K562 (cell line): ENCODE measurements around the gene PEPD.

Experiments
- EP300 ChIP-seq: IDR thresholded peaks from 2 replicates; pipeline ENCODE4 v1.6.1; 2012; ENCODE audit warnings: low read length, improper control_type of control experiment
- HDAC2 ChIP-seq: fragments of 450-650 bp; IDR thresholded peaks from 2 replicates; pipeline ENCODE4 v1.6.1; 2016; ENCODE audit warnings: mild to moderate bottlenecking
- MEF2A ChIP-seq: IDR thresholded peaks from 2 replicates; pipeline ENCODE4 v1.6.1; 2011; ENCODE audit warnings: low read depth, mild to moderate bottlenecking, low read length, moderate library complexity; ENCODE audit not compliant: control insufficient read depth
- NEUROD1 ChIP-seq: fragments of 150-350 bp; IDR thresholded peaks from 2 replicates; pipeline ENCODE4 v1.6.1; 2014; ENCODE audit warnings: borderline replicate concordance, low read length, low read depth; ENCODE audit not compliant: partially characterized antibody
- NR3C1 ChIP-seq: sonication (generic); formaldehyde crosslinking; IDR thresholded peaks from 2 replicates; pipeline ENCODE4 v1.8.1; 2022; ENCODE audit warnings: missing genetic modification reagents
- RAD21 ChIP-seq, 2 experiments: fragments of 250-450 bp in 1 of 2; fragments of 450-650 bp in 1 of 2; sonication (Bioruptor Pico) in 1 of 2; formaldehyde crosslinking in 1 of 2; IDR thresholded peaks in 1 of 2; conservative IDR thresholded peaks in 1 of 2; 2 replicates each; pipeline versions ENCODE4 v1.4.0 to v1.8.0; 2020 to 2022; ENCODE audit warnings: mild to moderate bottlenecking in 2 of 2, moderate library complexity in 1 of 2
- SIN3A ChIP-seq, 2 experiments: fragments of 150-350 bp in 1 of 2; IDR thresholded peaks; 2 replicates each; pipeline ENCODE4 v1.6.1; 2011 to 2016; ENCODE audit warnings: borderline replicate concordance in 2 of 2, low read depth in 2 of 2, low read length in 2 of 2, mild to moderate bottlenecking in 2 of 2, moderate library complexity in 2 of 2; ENCODE audit not compliant: control insufficient read depth in 1 of 2
- ZBED1 ChIP-seq: IDR thresholded peaks from 2 replicates; pipeline ENCODE4 v1.6.1; 2014
- ZFP36 ChIP-seq: fragments of 150-350 bp; IDR thresholded peaks from 2 replicates; pipeline ENCODE4 v1.6.1; 2018; ENCODE audit warnings: low read length, low read depth; ENCODE audit not compliant: partially characterized antibody
- ZSCAN29 ChIP-seq: fragments of 450-650 bp; IDR thresholded peaks from 2 replicates; pipeline ENCODE4 v1.6.1; 2017
- TF ChIP-seq, protein P1 (sequence below), 3 experiments: IDR thresholded peaks in 2 of 3; conservative IDR thresholded peaks in 1 of 3; 2 replicates each; pipeline ENCODE4 v1.5.1; 2011 to 2012; ENCODE audit warnings: low read length in 3 of 3, mild to moderate bottlenecking in 3 of 3, control low read depth in 2 of 3, improper control_type of control experiment in 1 of 3, inconsistent platforms in 1 of 3, low read depth in 1 of 3, mixed read lengths in 1 of 3, moderate library complexity in 1 of 3; ENCODE audit not compliant: insufficient read depth in 2 of 3
- TF ChIP-seq, protein P2 (sequence below), 2 experiments: fragments of 450-650 bp; formaldehyde crosslinking in 1 of 2; IDR thresholded peaks; 2 replicates each; pipeline versions ENCODE4 v1.4.0 to v1.6.1; 2014 to 2020; ENCODE audit warnings: mild to moderate bottlenecking in 2 of 2, borderline replicate concordance in 1 of 2, low read depth in 1 of 2
- TF ChIP-seq, protein P3 (sequence below): fragments of 450-650 bp; IDR thresholded peaks from 2 replicates; pipeline ENCODE4 v1.6.1; 2017; ENCODE audit warnings: mild to moderate bottlenecking, moderate library complexity

DNA sequence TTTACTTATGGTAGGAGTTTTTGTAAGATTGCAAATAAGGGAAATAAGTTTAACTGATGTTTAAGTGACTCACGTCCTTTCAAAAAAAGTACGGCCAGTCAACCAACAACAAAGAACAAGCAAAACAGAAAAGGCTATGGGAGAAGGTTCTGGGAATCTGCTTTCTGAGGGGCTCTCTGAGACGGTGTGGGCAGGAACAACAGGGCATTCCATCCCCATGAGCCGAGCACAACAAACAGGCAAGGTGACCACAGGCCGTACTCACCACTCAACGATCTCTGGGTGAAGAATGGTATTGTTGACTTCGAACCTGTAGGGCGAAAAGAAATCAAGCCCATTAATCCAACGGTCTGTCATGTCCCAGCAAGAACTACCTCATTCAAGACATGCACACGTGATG is 43.8 kb downstream of the PEPD start:
- TF ChIP-seq ZSCAN29 (no peak), HDAC2 (no peak), MEF2A (no peak), ZFP36 (no peak), NR3C1 (CRISPR knock-in tag) (no peak), EP300 (no peak), ZBED1 (no peak), RAD21 (CRISPR knock-in tag; conservative IDR thresholded peaks at IDR 0.05 in 1 of 2, IDR thresholded peaks at IDR 0.05 in 1 of 2) (no peak), SIN3A (IDR thresholded peaks at IDR 0.05; ENCODE audit: borderline replicate concordance in 2 of 2, control insufficient read depth in 1 of 2, low read depth in 2 of 2, low read length in 2 of 2) (no peak), NEUROD1 (no peak)
- TF ChIP-seq, protein P1, sequence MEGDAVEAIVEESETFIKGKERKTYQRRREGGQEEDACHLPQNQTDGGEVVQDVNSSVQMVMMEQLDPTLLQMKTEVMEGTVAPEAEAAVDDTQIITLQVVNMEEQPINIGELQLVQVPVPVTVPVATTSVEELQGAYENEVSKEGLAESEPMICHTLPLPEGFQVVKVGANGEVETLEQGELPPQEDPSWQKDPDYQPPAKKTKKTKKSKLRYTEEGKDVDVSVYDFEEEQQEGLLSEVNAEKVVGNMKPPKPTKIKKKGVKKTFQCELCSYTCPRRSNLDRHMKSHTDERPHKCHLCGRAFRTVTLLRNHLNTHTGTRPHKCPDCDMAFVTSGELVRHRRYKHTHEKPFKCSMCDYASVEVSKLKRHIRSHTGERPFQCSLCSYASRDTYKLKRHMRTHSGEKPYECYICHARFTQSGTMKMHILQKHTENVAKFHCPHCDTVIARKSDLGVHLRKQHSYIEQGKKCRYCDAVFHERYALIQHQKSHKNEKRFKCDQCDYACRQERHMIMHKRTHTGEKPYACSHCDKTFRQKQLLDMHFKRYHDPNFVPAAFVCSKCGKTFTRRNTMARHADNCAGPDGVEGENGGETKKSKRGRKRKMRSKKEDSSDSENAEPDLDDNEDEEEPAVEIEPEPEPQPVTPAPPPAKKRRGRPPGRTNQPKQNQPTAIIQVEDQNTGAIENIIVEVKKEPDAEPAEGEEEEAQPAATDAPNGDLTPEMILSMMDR (IDR thresholded peaks at IDR 0.05 in 2 of 3, conservative IDR thresholded peaks at IDR 0.05 in 1 of 3; ENCODE audit: insufficient read depth in 2 of 3, low read depth in 1 of 3, low read length in 3 of 3): no peak
- TF ChIP-seq, protein P2, sequence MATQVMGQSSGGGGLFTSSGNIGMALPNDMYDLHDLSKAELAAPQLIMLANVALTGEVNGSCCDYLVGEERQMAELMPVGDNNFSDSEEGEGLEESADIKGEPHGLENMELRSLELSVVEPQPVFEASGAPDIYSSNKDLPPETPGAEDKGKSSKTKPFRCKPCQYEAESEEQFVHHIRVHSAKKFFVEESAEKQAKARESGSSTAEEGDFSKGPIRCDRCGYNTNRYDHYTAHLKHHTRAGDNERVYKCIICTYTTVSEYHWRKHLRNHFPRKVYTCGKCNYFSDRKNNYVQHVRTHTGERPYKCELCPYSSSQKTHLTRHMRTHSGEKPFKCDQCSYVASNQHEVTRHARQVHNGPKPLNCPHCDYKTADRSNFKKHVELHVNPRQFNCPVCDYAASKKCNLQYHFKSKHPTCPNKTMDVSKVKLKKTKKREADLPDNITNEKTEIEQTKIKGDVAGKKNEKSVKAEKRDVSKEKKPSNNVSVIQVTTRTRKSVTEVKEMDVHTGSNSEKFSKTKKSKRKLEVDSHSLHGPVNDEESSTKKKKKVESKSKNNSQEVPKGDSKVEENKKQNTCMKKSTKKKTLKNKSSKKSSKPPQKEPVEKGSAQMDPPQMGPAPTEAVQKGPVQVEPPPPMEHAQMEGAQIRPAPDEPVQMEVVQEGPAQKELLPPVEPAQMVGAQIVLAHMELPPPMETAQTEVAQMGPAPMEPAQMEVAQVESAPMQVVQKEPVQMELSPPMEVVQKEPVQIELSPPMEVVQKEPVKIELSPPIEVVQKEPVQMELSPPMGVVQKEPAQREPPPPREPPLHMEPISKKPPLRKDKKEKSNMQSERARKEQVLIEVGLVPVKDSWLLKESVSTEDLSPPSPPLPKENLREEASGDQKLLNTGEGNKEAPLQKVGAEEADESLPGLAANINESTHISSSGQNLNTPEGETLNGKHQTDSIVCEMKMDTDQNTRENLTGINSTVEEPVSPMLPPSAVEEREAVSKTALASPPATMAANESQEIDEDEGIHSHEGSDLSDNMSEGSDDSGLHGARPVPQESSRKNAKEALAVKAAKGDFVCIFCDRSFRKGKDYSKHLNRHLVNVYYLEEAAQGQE (IDR thresholded peaks at IDR 0.05; ENCODE audit: borderline replicate concordance): no peak
- TF ChIP-seq, protein P2 (CRISPR knock-in tag; IDR thresholded peaks at IDR 0.05; ENCODE audit: low read depth): no peak
- TF ChIP-seq, protein P3, sequence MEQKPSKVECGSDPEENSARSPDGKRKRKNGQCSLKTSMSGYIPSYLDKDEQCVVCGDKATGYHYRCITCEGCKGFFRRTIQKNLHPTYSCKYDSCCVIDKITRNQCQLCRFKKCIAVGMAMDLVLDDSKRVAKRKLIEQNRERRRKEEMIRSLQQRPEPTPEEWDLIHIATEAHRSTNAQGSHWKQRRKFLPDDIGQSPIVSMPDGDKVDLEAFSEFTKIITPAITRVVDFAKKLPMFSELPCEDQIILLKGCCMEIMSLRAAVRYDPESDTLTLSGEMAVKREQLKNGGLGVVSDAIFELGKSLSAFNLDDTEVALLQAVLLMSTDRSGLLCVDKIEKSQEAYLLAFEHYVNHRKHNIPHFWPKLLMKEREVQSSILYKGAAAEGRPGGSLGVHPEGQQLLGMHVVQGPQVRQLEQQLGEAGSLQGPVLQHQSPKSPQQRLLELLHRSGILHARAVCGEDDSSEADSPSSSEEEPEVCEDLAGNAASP: no peak
